Heart left ventricle (tissue), 13 donors: ENCODE data around the gene INSRR.

Experiments used
- CTCF ChIP-seq, 12 donors: fragments of 200-600 bp; sonication (generic) in 4 of 12; IDR thresholded peaks; one replicate each; pipeline versions ENCODE4 v1.5.0 to v1.8.0; 2018 to 2022; ENCODE audit warnings: antibody characterized with exemption in 12 of 12, mild to moderate bottlenecking in 5 of 12
- POLR2A ChIP-seq, 2 donors: fragments of 450-650 bp; IDR thresholded peaks; one replicate each; pipeline ENCODE4 v1.6.1; 2017; ENCODE audit warnings: antibody characterized with exemption in 2 of 2, mild to moderate bottlenecking in 2 of 2, moderate library complexity in 2 of 2
- donor health status: ischemic (EF 13 %, LVEDD 7.1; RV severe dilation, severe dysfunction).
- donor health status: DM: no; HTN: yes; CAD: no.
- donor health status: DM: no; HTN: no; CAD: no.
- donor health status: ischemic (EF 25% LVEDD 6.9; RV normal size, moderate dysfunction).
- donor health status: ischemic (EF 25% LVEDD 5.7; RV mildly dilated, moderate dysfunction).
- donor health status: ischemic (EF 35%, LVEDD 5.7; RV mildly dilated, moderate dysfunction).
- donor health status: nonischemic (EF 11% LVEDD 7.7; RV severe dilation, severe dysfunction).
- donor health status: DM: yes; HTN: yes; CAD: no.
- donor health status: PGD.
- donor health status: ischemic (EF 29% LVEDD 5.4; RV normal size, mild dysfunction).
- donor health status: nonischemic (EF 23%, LVEDD 6.1; RV moderate dilation, normal function).

DNA sequence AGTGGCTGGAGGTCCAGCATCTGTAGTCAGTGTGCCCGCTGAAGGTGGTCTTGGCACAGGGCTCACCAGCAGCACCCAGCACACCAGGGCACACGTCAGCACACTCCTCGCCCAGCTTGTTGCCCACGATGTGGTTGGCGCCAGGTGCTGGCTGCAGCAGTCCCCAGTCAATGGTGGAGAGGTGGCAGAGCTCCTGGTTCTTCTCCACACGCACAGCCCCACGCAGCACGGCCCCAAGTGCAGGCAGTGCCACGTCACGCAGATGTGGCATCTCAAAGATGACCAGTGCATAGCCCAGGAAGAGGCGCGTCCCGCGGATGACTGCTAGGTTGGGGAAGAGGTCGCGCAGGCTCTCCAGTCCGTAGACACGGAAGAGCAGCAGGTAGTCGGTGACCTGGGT lies 5.2 kb downstream of the INSRR start:
- no peak for TF ChIP-seq CTCF (IDR thresholded peaks at IDR 0.05)
- TF ChIP-seq POLR2A (IDR thresholded peaks at IDR 0.05) = no peak
